SK-N-SH (cell line): ENCODE results near the gene PLXNB1. TPM values are rescaled to one million over a fixed set of nuclear protein-coding genes. Genes with fewer than 3 reads are reported as not detected.

Experiments
- CTCF ChIA-PET: fragments of 300-600, 350-600 bp; formaldehyde crosslinking; extraction: SDS; loops from one replicate; lab custom pipeline; 2021; lab: Yijun Ruan, JAX
- POLR2A ChIA-PET: fragments of 350-600 bp; sonication (Branson Sonifier 250); formaldehyde crosslinking; extraction: SDS; loops from one replicate; lab custom pipeline; 2020; ENCODE audit warnings: antibody characterized with exemption, inconsistent platforms; lab: Yijun Ruan, JAX
- DNase-seq: peaks from one replicate; pipeline ENCODE4 v3.0.0; 2012
- H2AFZ ChIP-seq: fragments of 200-600 bp; sonication (generic); 2 replicates; pipeline ENCODE4 v1.8.1; 2016; ENCODE audit warnings: antibody characterized with exemption, mild to moderate bottlenecking, low read depth
- H3F3A ChIP-seq: fragments of 200-600 bp; sonication (generic); replicated peaks from 2 replicates; pipeline ENCODE3; 2016; ENCODE audit warnings: antibody characterized with exemption, mild to moderate bottlenecking; ENCODE audit not compliant: insufficient read depth
- H3K27ac ChIP-seq, 2 experiments: fragments of 200-500 bp in 1 of 2; fragments of 200-600 bp in 1 of 2; sonication (Bioruptor generic) in 1 of 2; sonication (generic), shearing (Covaris generic) in 1 of 2; 2 replicates each; pipeline versions ENCODE4 v1.5.1 to v1.6.1; 2014 to 2016; ENCODE audit warnings: low read depth in 2 of 2, inconsistent platforms in 1 of 2, low read length in 1 of 2, mild to moderate bottlenecking in 1 of 2, mixed read lengths in 1 of 2
- H3K27me3 ChIP-seq: fragments of 200-600 bp; sonication (generic), shearing (Covaris generic); 2 replicates; pipeline ENCODE4 v1.6.1; 2016; ENCODE audit warnings: mixed run types; ENCODE audit not compliant: insufficient read depth
- H3K36me3 ChIP-seq, 2 experiments: fragments of 200-500 bp in 1 of 2; fragments of 200-600 bp in 1 of 2; sonication (Bioruptor generic) in 1 of 2; sonication (generic) in 1 of 2; replicated peaks in 1 of 2; 2 replicates each; pipeline versions ENCODE3 to v1.5.1; 2014 to 2016; ENCODE audit warnings: low read length in 1 of 2, mild to moderate bottlenecking in 1 of 2; ENCODE audit not compliant: insufficient read depth in 2 of 2, control insufficient read depth in 1 of 2
- H3K4me1 ChIP-seq, 2 experiments: fragments of 200-500 bp in 1 of 2; fragments of 200-600 bp in 1 of 2; sonication (Bioruptor generic) in 1 of 2; sonication (generic), shearing (Covaris generic) in 1 of 2; 2 replicates each; pipeline versions ENCODE4 v1.5.1 to v1.6.1; 2014 to 2016; ENCODE audit warnings: low read depth in 1 of 2, low read length in 1 of 2, mixed run types in 1 of 2; ENCODE audit not compliant: insufficient read depth in 2 of 2, control insufficient read depth in 1 of 2
- H3K4me2 ChIP-seq: fragments of 200-600 bp; sonication (generic), shearing (Covaris generic); 2 replicates; pipeline ENCODE4 v1.6.1; 2017; ENCODE audit warnings: mixed run types
- H3K4me3 ChIP-seq, 2 experiments: fragments of 200-500 bp in 1 of 2; fragments of 200-600 bp in 1 of 2; sonication (Bioruptor generic) in 1 of 2; sonication (generic), shearing (Covaris generic) in 1 of 2; 2 replicates each; pipeline versions ENCODE4 v1.5.1 to v1.8.1; 2014 to 2016; ENCODE audit warnings: low read depth in 2 of 2, inconsistent platforms in 1 of 2, low read length in 1 of 2, mild to moderate bottlenecking in 1 of 2, mixed read lengths in 1 of 2, moderate library complexity in 1 of 2
- H3K79me2 ChIP-seq: fragments of 200-600 bp; sonication (generic); 2 replicates; pipeline ENCODE4 v1.8.1; 2017; ENCODE audit warnings: mild to moderate bottlenecking; ENCODE audit not compliant: insufficient read depth
- H3K9ac ChIP-seq: fragments of 200-600 bp; sonication (generic); 2 replicates; pipeline ENCODE4 v1.6.1; 2017; ENCODE audit warnings: mixed run types
- H3K9me2 ChIP-seq: fragments of 200-600 bp; sonication (generic); 2 replicates; pipeline ENCODE4 v1.6.1; 2017; ENCODE audit warnings: mixed run types
- H3K9me3 ChIP-seq: fragments of 200-600 bp; sonication (generic); 2 replicates; pipeline ENCODE4 v1.6.1; 2017; ENCODE audit warnings: mixed run types, mild to moderate bottlenecking, moderate library complexity
- H4K20me1 ChIP-seq: fragments of 200-600 bp; sonication (generic); 2 replicates; pipeline ENCODE4 v1.6.1; 2017; ENCODE audit warnings: mild to moderate bottlenecking, mixed run types; ENCODE audit not compliant: insufficient read depth
- ELF1 ChIP-seq: IDR thresholded peaks from 2 replicates; pipeline ENCODE4 v1.4.0; 2012
- FOSL2 ChIP-seq: IDR thresholded peaks from 2 replicates; pipeline ENCODE4 v1.4.0; 2012; ENCODE audit warnings: low read depth, mild to moderate bottlenecking, moderate library complexity, borderline replicate concordance
- FOXM1 ChIP-seq: IDR thresholded peaks from 2 replicates; pipeline ENCODE4 v1.4.0; 2012; ENCODE audit warnings: low read depth, mild to moderate bottlenecking
- GABPA ChIP-seq: IDR thresholded peaks from 2 replicates; pipeline ENCODE4 v1.4.0; 2012; ENCODE audit warnings: low read depth, mild to moderate bottlenecking
- MXI1 ChIP-seq: IDR thresholded peaks from 2 replicates; pipeline ENCODE4 v1.6.1; 2012; ENCODE audit warnings: mild to moderate bottlenecking, low read depth, low read length, improper control_type of control experiment
- NFIC ChIP-seq: IDR thresholded peaks from 2 replicates; pipeline ENCODE4 v1.4.0; 2012; ENCODE audit warnings: borderline replicate concordance
- NRF1 ChIP-seq: IDR thresholded peaks from 2 replicates; pipeline ENCODE4 v1.6.1; 2012; ENCODE audit warnings: low read depth, mild to moderate bottlenecking, low read length
- POLR2AphosphoS5 ChIP-seq: IDR thresholded peaks from 2 replicates; pipeline ENCODE4 v1.6.1; 2012; ENCODE audit warnings: low read depth, low read length
- RAD21 ChIP-seq: IDR thresholded peaks from 2 replicates; pipeline ENCODE4 v1.6.1; 2012; ENCODE audit warnings: mild to moderate bottlenecking, low read length
- SMC3 ChIP-seq: IDR thresholded peaks from 2 replicates; pipeline ENCODE4 v1.6.1; 2012; ENCODE audit warnings: low read depth, low read length, improper control_type of control experiment
- TAF1 ChIP-seq: IDR thresholded peaks from 2 replicates; pipeline ENCODE4 v1.6.1; 2012; ENCODE audit warnings: low read depth, mild to moderate bottlenecking, low read length, moderate library complexity, borderline replicate concordance
- TCF12 ChIP-seq: IDR thresholded peaks from 2 replicates; pipeline ENCODE4 v1.4.0; 2012
- TEAD4 ChIP-seq: IDR thresholded peaks from 2 replicates; pipeline ENCODE4 v1.4.0; 2012; ENCODE audit warnings: mild to moderate bottlenecking, borderline replicate concordance; ENCODE audit not compliant: insufficient read depth
- YY1 ChIP-seq: IDR thresholded peaks from 2 replicates; pipeline ENCODE4 v1.4.0; 2012; ENCODE audit warnings: low read depth, mild to moderate bottlenecking
- WGBS: methylation state at CpG from one replicate; pipeline ENCODE4 v1.1.6; 2017; ENCODE audit warnings: low lambda C conversion rate; 5-methylcytosine and 5-hydroxymethylcytosine counted together
- polyA plus RNA-seq, 3 experiments: library from polyadenylated mRNA; depleted of rRNA; stranded (reverse); fragments of >200 nt; gene quantifications; 2 replicates each; pipeline ENCODE4 v1.2.3, GENCODE V29; 2012
- TF ChIP-seq, protein P1 (sequence below): IDR thresholded peaks from 2 replicates; pipeline ENCODE4 v1.4.0; 2012; ENCODE audit warnings: low read depth
- TF ChIP-seq, protein P2 (sequence below): IDR thresholded peaks from 2 replicates; pipeline ENCODE4; 2012
- TF ChIP-seq, protein P3 (sequence below): fragments of 200-600 bp; sonication (generic); IDR thresholded peaks from 2 replicates; pipeline ENCODE4 v1.6.1; 2017; ENCODE audit warnings: antibody characterized with exemption, mild to moderate bottlenecking, moderate library complexity

Gene PLXNB1
- polyA plus RNA-seq, 1 of the 3 experiments (the other 2 are of a cell fraction): 39.8 TPM

DNA sequence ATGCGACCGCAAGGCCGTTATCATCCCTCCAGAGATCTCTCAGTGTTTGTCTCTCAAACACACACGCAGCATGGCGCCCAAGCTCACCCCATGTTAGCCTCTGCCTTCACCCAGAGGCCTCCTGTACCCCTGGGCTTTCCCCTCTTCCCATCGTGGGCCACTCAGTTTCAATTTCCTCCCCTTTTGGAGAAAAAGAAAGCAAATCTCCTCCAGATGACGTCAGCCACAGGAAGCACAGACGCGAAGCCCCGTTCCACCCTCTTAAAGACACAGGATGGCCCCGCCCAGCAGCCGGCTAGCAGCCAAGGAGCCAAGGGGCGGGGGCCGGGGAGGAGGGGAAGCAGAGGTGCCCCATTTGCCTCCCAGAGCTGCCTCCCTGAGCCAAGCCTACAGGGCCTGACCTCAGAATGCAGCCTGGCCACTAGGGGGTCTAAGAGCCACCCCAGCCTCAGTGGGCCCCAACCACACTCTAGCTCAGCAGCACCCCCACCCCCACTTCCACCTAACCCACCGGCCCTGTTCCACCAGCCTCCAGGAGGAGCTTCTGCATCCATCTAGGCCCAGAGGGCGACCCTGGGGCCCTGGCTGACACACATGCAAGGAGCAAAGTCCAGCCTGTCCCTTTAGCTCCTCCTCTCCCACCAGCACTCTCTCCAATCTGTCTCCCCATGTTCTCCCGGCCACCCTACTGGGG lies 43.2 kb upstream of the PLXNB1 start:
- no peaks in the 10 kb centered on the region for H3K9me2 ChIP-seq
- peaks cover 0 to 27% of the 10 kb centered on the region in 2 experiments; a peak in 1 of 4 replicates for H3K4me1 ChIP-seq
- POLR2A ChIA-PET: interaction anchor here (2.2 kb wide), 1 partner anchor 31 kb away, joined by 9 read pairs; the partner anchor contains the start of gene SHISA5
- H3F3A ChIP-seq: peaks cover 7% of the 10 kb centered on the region
- peak overlapping the region; percentile 79 for H3K9ac ChIP-seq
- CTCF ChIA-PET: interaction anchor here (0.7 to 6.4 kb wide), 16 partner anchors 9 to 81 kb away, joined by 3 to 27 read pairs (median 5); partner anchors contain the start of gene SHISA5
- 0 out of 2 replicates have a peak overlapping the region, but pooled peaks have one; percentile 37 for H2AFZ ChIP-seq
- peak overlapping the region; percentile 82 for H3K4me2 ChIP-seq
- H3K4me3 ChIP-seq: peak overlapping the region; percentile 61 to 65
- DNase-seq: peak; percentile 82
- WGBS: 23% methylated on average over 14 of the region's 17 CpGs
- TF ChIP-seq, protein P1, sequence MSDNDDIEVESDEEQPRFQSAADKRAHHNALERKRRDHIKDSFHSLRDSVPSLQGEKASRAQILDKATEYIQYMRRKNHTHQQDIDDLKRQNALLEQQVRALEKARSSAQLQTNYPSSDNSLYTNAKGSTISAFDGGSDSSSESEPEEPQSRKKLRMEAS: no peak; the same call in none of the 2 replicates
- 0 out of 2 replicates have a peak, but pooled peaks have one; percentile 30 for TF ChIP-seq MXI1
- no peak for TF ChIP-seq FOXM1
- TF ChIP-seq ELF1: 0 out of 2 replicates have a peak, but pooled peaks have one; percentile 35
- peak; percentile 11; the same call in 1 of the 2 replicates for TF ChIP-seq RAD21
- no peak; the same call in 1 of the 2 replicates for TF ChIP-seq TCF12
- TF ChIP-seq POLR2AphosphoS5: peak; percentile 72; the same call in 1 of the 2 replicates
- TF ChIP-seq, protein P2, sequence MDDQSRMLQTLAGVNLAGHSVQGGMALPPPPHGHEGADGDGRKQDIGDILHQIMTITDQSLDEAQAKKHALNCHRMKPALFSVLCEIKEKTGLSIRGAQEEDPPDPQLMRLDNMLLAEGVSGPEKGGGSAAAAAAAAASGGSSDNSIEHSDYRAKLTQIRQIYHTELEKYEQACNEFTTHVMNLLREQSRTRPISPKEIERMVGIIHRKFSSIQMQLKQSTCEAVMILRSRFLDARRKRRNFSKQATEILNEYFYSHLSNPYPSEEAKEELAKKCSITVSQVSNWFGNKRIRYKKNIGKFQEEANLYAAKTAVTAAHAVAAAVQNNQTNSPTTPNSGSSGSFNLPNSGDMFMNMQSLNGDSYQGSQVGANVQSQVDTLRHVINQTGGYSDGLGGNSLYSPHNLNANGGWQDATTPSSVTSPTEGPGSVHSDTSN: peak; percentile 30; the same call in 1 of the 2 replicates
- TF ChIP-seq SMC3: peak; percentile 2; the same call in 1 of the 2 replicates
- peak; percentile 61 for TF ChIP-seq YY1
- TF ChIP-seq NRF1: no peak
- TF ChIP-seq, protein P3, sequence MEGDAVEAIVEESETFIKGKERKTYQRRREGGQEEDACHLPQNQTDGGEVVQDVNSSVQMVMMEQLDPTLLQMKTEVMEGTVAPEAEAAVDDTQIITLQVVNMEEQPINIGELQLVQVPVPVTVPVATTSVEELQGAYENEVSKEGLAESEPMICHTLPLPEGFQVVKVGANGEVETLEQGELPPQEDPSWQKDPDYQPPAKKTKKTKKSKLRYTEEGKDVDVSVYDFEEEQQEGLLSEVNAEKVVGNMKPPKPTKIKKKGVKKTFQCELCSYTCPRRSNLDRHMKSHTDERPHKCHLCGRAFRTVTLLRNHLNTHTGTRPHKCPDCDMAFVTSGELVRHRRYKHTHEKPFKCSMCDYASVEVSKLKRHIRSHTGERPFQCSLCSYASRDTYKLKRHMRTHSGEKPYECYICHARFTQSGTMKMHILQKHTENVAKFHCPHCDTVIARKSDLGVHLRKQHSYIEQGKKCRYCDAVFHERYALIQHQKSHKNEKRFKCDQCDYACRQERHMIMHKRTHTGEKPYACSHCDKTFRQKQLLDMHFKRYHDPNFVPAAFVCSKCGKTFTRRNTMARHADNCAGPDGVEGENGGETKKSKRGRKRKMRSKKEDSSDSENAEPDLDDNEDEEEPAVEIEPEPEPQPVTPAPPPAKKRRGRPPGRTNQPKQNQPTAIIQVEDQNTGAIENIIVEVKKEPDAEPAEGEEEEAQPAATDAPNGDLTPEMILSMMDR: peak; percentile 59
- peak; percentile 48; the same call in 1 of the 2 replicates for TF ChIP-seq GABPA
- TF ChIP-seq TEAD4: no peak
- no peak for TF ChIP-seq TAF1
- TF ChIP-seq FOSL2: peak; percentile 27; the same call in 1 of the 2 replicates
- TF ChIP-seq NFIC: peak; percentile 70
- peak overlapping the region; percentile 80 to 87 for H3K27ac ChIP-seq
- no peaks in the 10 kb centered on the region for H3K27me3 ChIP-seq
- peaks cover 0 to 9% of the 10 kb centered on the region in 2 experiments for H3K36me3 ChIP-seq
- peaks cover 48% of the 10 kb centered on the region for H3K79me2 ChIP-seq
- H3K9me3 ChIP-seq: no peaks in the 10 kb centered on the region
- H4K20me1 ChIP-seq: no peaks in the 10 kb centered on the region
